Measurements from ENCODE around the gene ATAD1. TPM values are rescaled to one million over a fixed set of nuclear protein-coding genes. Genes with fewer than 3 reads are reported as not detected.
"Not testable (repeated sequence)": the region's sequence is repeated elsewhere in the genome, so short reads cannot be mapped to it uniquely, and the experiment has no call there.

ATAD1 gene
- total RNA-seq, 2 experiments from 2014 or later, result 44.4 to 50.4 TPM

GRCh38 chr10:87860816-87861403 lies 42.9 kb upstream of the ATAD1 start:
- Mint-ChIP-seq H3K36me3 (peaks cover 15% of the 10 kb centered on the region), H3K4me3 (peak overlapping the region; percentile 92), H3K27me3 (no peaks in the 10 kb centered on the region), H3K27ac (peak overlapping the region; percentile 93), H3K4me1 (peaks cover 18% of the 10 kb centered on the region), H3K9me3 (ENCODE audit: low read depth) (no peaks in the 10 kb centered on the region)
- no peak for ATAC-seq
- CTCF ChIA-PET, result interaction anchor here (0.7 to 9.3 kb wide), 5 partner anchors 43 to 692 kb away, joined by 3 to 82 read pairs (median 3); partner anchors contain the start of gene ATAD1
- DNase-seq, result no peak

GRCh38 chr10:87860156-87860795 lies 42.2 kb upstream of the ATAD1 start:
- Mint-ChIP-seq H3K4me1 (peaks cover 20% of the 10 kb centered on the region), H3K27ac (no peak overlapping the region), H3K36me3 (peaks cover 11% of the 10 kb centered on the region), H3K4me3 (no peak overlapping the region), H3K27me3 (no peaks in the 10 kb centered on the region), H3K9me3 (ENCODE audit: low read depth) (peaks cover 2% of the 10 kb centered on the region)
- DNase-seq (peak; percentile 49), ATAC-seq (no peak)
- CTCF ChIA-PET, result interaction anchor here (0.7 to 9.3 kb wide), 7 partner anchors 15 to 693 kb away, joined by 3 to 82 read pairs (median 3); partner anchors contain the start of gene ATAD1

- H3K4me3 Mint-ChIP-seq; H3K27ac Mint-ChIP-seq; H3K27me3 Mint-ChIP-seq; H3K9me3 Mint-ChIP-seq (ENCODE audit: low read depth); DNase-seq; H3K36me3 Mint-ChIP-seq; ATAC-seq: not testable (repeated sequence)
- peaks cover 18% of the 10 kb centered on the region for H3K4me1 Mint-ChIP-seq
- CTCF ChIA-PET, result interaction anchor here (0.8 to 9.3 kb wide), 2 partner anchors 532 to 697 kb away, joined by 3 to 82 read pairs; no protein-coding TSS in a partner anchor
Observed at GRCh38 chr10:87855665-87856064, 37.6 kb upstream of the ATAD1 start.

- not testable (repeated sequence) for H3K9me3 Mint-ChIP-seq (ENCODE audit: low read depth); ATAC-seq
- CTCF ChIA-PET, result interaction anchor here (0.8 kb wide), 1 partner anchor 698 kb away, joined by 3 read pairs; no protein-coding TSS in a partner anchor
Observed at GRCh38 chr10:87855247-87855646, 37.2 kb upstream of the ATAD1 start.

GRCh38 chr10:87852089-87852488 lies 34.1 kb upstream of the ATAD1 start:
- no peaks in the 10 kb centered on the region for H3K27me3 Mint-ChIP-seq
- peaks cover 3% of the 10 kb centered on the region for H3K36me3 Mint-ChIP-seq
- CTCF ChIA-PET, result interaction anchor here (1.3 to 3.8 kb wide), 4 partner anchors 11 to 537 kb away, joined by 3 to 34 read pairs (median 6); partner anchors contain the start of genes KLLN and PTEN
- ATAC-seq, result no peak
- H3K27ac Mint-ChIP-seq, result no peak overlapping the region
- H3K4me1 Mint-ChIP-seq, result peaks cover 15% of the 10 kb centered on the region
- DNase-seq, result no peak
- no peak overlapping the region for H3K4me3 Mint-ChIP-seq
- peaks cover 2% of the 10 kb centered on the region for H3K9me3 Mint-ChIP-seq (ENCODE audit: low read depth)

More at GRCh38 chr10:87855247-87855646, 37.2 kb upstream of the ATAD1 start:
- H3K27me3 Mint-ChIP-seq, H3K27ac Mint-ChIP-seq, H3K36me3 Mint-ChIP-seq, DNase-seq, H3K4me3 Mint-ChIP-seq: not testable (repeated sequence)
- H3K4me1 Mint-ChIP-seq, result peaks cover 16% of the 10 kb centered on the region

GRCh38 chr10:87850742-87851205 lies 32.7 kb upstream of the ATAD1 start:
- Mint-ChIP-seq H3K4me1 (peaks cover 18% of the 10 kb centered on the region), H3K9me3 (ENCODE audit: low read depth) (peaks cover 2% of the 10 kb centered on the region), H3K27ac (no peak overlapping the region), H3K4me3 (no peak overlapping the region), H3K27me3 (no peaks in the 10 kb centered on the region), H3K36me3 (peaks cover 3% of the 10 kb centered on the region)
- CTCF ChIA-PET, result interaction anchor here (0.7 to 3.8 kb wide), 12 partner anchors 12 to 958 kb away, joined by 3 to 34 read pairs (median 4); partner anchors contain the start of genes ATAD1, KLLN and PTEN
- DNase-seq (peak; percentile 70), ATAC-seq (peak; percentile 89)

- Mint-ChIP-seq H3K36me3 (no peaks in the 10 kb centered on the region), H3K27ac (no peak overlapping the region), H3K9me3 (ENCODE audit: low read depth) (no peaks in the 10 kb centered on the region), H3K27me3 (no peaks in the 10 kb centered on the region), H3K4me1 (peaks cover 18% of the 10 kb centered on the region), H3K4me3 (no peak overlapping the region)
- DNase-seq, result no peak
- no peak for ATAC-seq
- CTCF ChIA-PET, result interaction anchor here (3.8 kb wide), 1 partner anchor 540 kb away, joined by 34 read pairs; no protein-coding TSS in a partner anchor
Observed at GRCh38 chr10:87849001-87849400, 31.0 kb upstream of the ATAD1 start.

- CTCF ChIA-PET, result interaction anchor here (1.5 kb wide), 1 partner anchor 12 kb away, joined by 4 read pairs; no protein-coding TSS in a partner anchor
- Mint-ChIP-seq H3K27ac (no peak overlapping the region), H3K4me3 (no peak overlapping the region), H3K4me1 (peaks cover 26% of the 10 kb centered on the region), H3K27me3 (no peaks in the 10 kb centered on the region), H3K9me3 (ENCODE audit: low read depth) (no peaks in the 10 kb centered on the region), H3K36me3 (no peaks in the 10 kb centered on the region)
- ATAC-seq (no peak), DNase-seq (no peak)
Observed at GRCh38 chr10:87847550-87847949, 29.5 kb upstream of the ATAD1 start.

- not testable (repeated sequence) for H3K9me3 Mint-ChIP-seq (ENCODE audit: low read depth); H3K4me3 Mint-ChIP-seq; H3K27ac Mint-ChIP-seq; H3K27me3 Mint-ChIP-seq; ATAC-seq; H3K36me3 Mint-ChIP-seq; DNase-seq
- H3K4me1 Mint-ChIP-seq, result peaks cover 30% of the 10 kb centered on the region
- CTCF ChIA-PET, result interaction anchor here (1.0 to 1.9 kb wide), 3 partner anchors 11 to 16 kb away, joined by 3 to 8 read pairs (median 7); no protein-coding TSS in a partner anchor
Observed at GRCh38 chr10:87846711-87847110, 28.7 kb upstream of the ATAD1 start.

GRCh38 chr10:87846023-87846422 lies 28.0 kb upstream of the ATAD1 start:
- H3K27me3 Mint-ChIP-seq, result no peaks in the 10 kb centered on the region
- no peak overlapping the region for H3K4me3 Mint-ChIP-seq
- H3K27ac Mint-ChIP-seq, result no peak overlapping the region
- ATAC-seq (no peak), DNase-seq (no peak)
- CTCF ChIA-PET, result interaction anchor here (1.0 to 1.9 kb wide), 5 partner anchors 11 to 541 kb away, joined by 3 to 8 read pairs (median 4); no protein-coding TSS in a partner anchor
- H3K9me3 Mint-ChIP-seq (ENCODE audit: low read depth), result no peaks in the 10 kb centered on the region
- peaks cover 26% of the 10 kb centered on the region for H3K4me1 Mint-ChIP-seq
- peaks cover 3% of the 10 kb centered on the region for H3K36me3 Mint-ChIP-seq

- ATAC-seq (no peak), DNase-seq (no peak)
Observed at GRCh38 chr10:87845624-87845998, 27.6 kb upstream of the ATAD1 start.

GRCh38 chr10:87844837-87845623 lies 27.0 kb upstream of the ATAD1 start:
- Mint-ChIP-seq H3K4me1 (peaks cover 20% of the 10 kb centered on the region), H3K9me3 (ENCODE audit: low read depth) (no peaks in the 10 kb centered on the region), H3K27me3 (no peaks in the 10 kb centered on the region), H3K4me3 (no peak overlapping the region), H3K27ac (no peak overlapping the region), H3K36me3 (peaks cover 3% of the 10 kb centered on the region)
- CTCF ChIA-PET, result interaction anchor here (1.0 to 1.9 kb wide), 4 partner anchors 14 to 542 kb away, joined by 3 to 8 read pairs (median 6); no protein-coding TSS in a partner anchor
- no peak for DNase-seq
- no peak for ATAC-seq

More at GRCh38 chr10:87845624-87845998, 27.6 kb upstream of the ATAD1 start:
- Mint-ChIP-seq H3K27me3 (no peaks in the 10 kb centered on the region), H3K27ac (no peak overlapping the region), H3K4me1 (peaks cover 22% of the 10 kb centered on the region), H3K36me3 (peaks cover 3% of the 10 kb centered on the region), H3K9me3 (ENCODE audit: low read depth) (no peaks in the 10 kb centered on the region), H3K4me3 (no peak overlapping the region)
- CTCF ChIA-PET, result interaction anchor here (1.0 to 1.9 kb wide), 4 partner anchors 15 to 541 kb away, joined by 3 to 8 read pairs (median 6); no protein-coding TSS in a partner anchor

GRCh38 chr10:87843714-87844113 lies 25.7 kb upstream of the ATAD1 start:
- Mint-ChIP-seq H3K36me3 (peaks cover 3% of the 10 kb centered on the region), H3K4me3 (no peak overlapping the region), H3K4me1 (peaks cover 20% of the 10 kb centered on the region), H3K27me3 (no peaks in the 10 kb centered on the region), H3K27ac (no peak overlapping the region), H3K9me3 (ENCODE audit: low read depth) (no peaks in the 10 kb centered on the region)
- DNase-seq (no peak), ATAC-seq (no peak)
- CTCF ChIA-PET, result no interaction called here
